EL (cell line): Measurements from ENCODE around the gene KRT71.
"Not testable (repeated sequence)": the region's sequence is repeated elsewhere in the genome, so short reads cannot be mapped to it uniquely, and the experiment has no call there.

Experiments
- DNase-seq: peaks from one replicate; pipeline ENCODE4 v3.0.0-alpha.2; 2016

Gene KRT71

DNA sequence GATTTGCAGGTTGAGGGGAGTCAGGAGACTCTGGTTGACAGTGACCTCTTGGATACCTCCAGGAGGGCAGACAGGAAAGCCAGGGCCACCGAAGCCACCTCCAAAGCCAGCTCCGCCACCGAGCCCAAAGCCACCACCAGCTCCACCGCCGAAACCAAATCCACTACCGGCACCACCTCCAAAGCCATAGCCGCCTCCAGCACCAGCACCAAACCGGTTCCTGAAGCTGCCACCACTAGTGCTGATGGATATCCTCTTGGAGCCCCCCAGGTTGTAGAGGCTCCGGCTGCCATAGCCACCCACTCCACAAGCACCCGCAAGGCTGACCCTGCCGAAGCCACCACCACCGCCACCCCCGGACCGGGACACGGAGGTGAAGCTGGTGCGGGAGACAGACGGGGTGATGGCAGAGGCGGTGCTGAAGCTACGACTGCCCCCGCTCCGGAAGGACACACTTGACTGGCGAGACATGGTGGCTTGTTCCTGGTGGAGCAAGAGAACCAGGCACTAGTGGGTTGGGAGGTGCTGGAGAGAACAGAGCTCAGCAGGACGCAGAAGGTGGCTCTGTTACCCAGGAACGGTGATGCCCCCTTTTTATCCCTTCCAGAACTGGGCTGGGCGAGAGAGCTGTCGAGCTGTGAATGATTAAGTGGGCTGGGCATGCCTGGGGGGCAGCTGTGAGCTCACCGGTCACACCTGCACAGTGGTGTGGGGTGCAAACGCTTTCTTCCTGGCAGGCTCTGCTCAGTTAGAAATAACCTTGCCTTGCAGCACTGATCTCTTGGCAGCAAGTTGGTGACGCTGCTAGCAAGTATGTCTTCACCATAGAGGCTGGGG lies 32.9 kb downstream of the KRT71 start, which contains the start of gene KRT5:
Gene KRT5 (minus strand): TSS at position 569 of the 837 bp plus-strand sequence. CDS start 98 bp downstream, at position 471.
- DNase-seq = no peak

DNA sequence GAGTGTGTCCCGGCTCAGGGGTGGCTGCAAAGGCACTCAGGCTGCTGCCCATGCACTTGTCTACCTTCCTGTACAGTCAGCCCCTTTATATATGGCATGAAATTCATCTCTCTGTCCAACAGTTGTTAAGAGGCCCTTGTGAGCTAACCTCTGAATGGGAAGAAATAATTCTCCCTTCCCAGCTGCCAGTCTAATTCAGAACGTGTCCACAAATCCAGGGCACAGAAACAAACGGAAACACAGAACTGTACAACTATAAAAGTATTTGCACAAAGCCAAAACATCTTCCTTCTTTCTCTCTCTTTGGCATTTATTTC lies 33.6 kb downstream of the KRT71 start:
- DNase-seq = no peak

DNA sequence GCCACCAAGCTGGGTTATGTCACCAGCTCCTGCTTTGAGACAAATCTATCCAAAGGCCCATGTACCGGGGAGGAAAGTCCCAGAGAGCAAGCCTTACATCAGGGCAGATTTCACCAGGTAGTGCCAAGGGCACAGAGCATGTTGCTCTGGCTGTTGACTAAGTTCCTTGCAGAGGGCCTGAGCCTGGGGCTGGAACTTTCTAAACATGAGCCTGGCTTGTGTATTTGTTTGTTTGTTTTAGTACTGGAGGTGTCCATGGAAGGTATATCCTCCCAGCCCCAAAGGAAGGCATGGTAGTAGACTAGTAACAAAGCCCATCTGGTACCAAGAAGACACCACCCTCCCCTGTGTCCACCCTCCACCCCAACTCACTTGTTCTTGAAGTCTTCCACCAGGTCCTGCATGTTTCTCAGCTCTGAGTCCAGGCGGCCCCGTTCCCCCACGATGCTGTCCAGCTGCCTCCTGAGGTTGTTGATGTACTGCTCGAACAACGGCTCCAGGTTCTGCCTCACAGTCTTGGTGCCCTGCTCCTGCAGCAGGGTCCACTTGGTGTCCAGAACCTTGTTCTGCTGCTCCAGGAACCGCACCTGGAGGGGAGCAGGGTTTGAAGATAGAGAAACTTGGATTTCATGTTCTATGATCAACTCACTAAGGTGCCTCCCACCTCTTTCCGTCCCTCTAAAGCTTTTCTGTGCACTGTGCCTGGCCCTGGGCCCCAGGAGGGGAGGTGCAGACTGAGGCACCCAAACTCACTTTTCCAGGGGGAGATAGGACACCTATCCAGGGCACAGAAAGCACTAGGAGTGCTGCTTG lies 34.2 kb downstream of the KRT71 start:
- DNase-seq = no peak

DNA sequence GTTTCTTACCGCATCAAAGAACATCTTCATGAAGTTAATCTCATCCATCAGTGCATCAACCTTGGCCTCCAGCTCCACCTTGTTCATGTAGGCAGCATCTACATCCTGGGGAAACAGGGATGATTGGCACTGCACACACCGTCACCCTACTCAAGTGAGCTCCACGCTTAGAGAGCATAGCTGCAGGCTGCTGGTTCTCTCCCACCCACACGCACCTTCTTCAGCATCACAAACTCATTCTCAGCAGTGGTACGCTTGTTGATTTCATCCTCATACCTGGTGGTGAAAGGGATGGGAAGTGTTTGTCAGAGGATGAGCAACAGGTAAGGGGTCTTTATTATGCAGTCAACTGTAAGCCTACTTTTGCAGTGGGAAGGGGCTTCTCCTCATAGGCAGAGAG lies 35.1 kb downstream of the KRT71 start:
- DNase-seq = no peak

DNA sequence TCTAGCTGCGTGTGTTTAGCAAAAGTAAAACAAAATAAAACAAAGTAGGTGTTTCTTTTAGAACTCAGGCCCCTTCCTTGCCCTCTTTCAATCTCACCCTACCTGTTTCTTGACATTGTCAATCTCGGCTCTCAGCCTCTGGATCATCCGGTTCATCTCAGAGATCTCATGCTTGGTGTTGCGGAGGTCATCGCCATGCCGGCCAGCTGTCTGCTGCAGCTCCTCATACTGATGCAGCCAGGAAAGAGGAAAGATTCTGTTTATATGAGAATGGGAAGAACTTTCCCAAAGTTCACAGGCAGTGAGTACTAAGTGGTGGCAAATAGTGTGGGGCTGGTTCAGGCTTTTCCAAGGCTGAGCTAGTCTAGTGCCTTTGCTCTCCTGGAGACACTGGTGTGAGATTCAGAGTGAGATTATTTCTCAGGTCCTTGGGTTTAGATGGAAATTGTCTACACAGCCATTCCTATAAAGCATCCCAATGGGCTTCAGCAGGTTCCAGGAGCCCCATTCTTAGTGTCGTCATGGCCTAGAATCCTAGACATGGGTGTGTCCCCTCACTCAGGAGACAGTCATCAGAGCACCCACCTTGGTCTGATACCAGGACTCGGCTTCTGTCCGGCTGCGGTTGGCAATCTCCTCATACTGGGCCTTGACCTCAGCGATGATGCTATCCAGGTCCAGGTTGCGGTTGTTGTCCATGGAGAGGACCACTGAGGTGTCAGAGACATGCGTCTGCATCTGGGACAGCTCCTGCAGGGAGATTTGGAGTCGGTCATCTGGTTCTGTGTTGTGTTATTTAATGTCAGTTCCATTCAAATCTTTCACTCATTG lies 35.7 kb downstream of the KRT71 start:
- no peak for DNase-seq

DNA sequence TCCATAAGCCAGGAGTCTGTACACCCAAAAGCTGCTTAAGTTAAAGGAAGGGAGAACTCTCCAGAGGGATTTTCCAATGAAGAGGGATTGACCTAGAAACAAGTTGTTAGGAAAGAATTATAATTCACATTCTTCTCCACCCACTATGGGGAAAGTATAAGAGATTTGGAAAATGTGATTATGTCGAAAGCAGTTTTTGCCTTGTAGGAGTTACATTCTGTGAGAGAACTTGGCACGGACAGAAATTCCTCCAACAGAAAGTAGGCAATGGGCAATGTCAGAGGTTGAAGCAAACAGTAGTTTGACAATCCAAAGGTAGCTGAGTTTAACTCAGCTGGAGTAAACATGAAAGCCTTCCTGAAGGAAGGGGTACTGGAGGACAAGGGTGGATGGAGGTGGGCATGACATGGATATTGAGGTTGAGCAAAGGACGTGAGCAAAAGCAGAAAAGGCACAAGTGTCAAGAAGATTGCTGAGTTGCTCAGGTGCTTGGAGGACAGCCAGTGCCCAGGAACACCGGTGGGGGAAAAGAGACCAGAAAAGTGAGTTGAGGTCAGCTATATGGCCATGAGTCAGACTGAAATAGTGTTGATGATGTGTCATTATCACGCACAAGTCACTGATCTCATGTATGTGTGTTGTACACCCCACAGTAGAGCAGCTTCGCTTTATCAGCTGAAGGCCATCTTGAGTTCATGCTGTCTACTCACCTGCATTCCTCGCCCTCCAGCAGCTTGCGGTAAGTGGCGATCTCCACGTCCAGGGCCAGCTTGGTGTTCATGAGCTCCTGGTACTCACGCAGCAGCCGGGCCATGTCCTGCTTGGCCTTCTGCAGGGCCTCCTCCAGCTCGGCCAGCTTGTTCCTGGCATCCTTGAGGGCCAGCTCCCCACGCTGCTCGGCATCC lies 36.8 kb downstream of the KRT71 start:
- no peak for DNase-seq

DNA sequence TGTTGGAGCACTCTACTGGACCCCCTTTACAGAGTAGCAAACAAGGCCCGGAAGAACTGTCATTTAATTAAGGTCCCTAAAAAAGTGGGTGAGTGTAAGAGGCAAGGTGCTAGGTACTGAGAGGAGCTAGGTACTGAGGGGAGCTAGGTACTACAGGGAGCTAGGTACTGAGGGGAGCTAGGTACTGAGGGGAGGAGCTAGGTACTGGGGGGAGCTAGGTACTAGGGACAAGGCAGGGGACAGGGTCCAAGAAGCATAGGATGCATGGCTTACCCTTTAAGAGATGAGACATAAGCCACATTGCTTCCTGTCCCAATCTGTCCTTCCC lies 37.7 kb downstream of the KRT71 start:
- DNase-seq = no peak

DNA sequence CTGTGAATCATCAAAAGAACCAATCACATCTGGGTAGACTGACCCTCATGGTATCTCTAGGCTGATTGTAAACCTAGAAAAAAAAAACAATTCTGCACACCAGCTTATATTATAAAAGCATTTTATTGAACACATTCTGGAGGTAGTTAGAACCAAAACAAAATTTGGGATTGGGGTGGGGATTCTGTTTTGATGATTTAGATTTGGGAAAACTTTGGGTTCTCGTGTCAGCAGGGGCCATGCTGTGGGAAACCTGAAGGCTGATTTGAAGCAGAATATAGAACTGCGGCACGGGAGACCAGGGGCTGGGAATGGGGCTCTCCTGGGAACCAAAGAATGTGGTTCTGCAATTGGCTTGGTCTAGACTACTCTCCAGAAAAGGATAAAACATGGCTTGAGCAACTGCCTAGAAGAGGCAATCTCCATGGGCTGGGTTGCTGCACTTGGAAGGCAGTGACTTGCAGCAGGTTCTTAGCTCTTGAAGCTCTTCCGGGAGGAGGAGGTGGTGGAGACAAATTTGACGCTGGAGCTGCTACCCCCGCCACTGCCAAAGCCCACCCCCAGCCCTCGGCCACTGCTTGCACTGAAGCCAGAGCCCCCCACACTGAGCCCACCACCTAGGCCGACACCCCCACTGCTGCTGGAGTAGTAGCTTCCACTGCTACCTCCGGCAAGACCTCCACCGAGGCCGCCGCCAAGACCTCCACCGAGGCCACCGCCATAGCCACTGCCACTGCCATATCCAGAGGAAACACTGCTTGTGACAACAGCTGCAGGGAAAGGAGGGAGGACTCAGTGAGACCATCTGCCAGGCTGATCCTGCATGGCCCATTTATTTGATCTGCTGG lies 38.2 kb downstream of the KRT71 start:
- DNase-seq = no peak

DNA sequence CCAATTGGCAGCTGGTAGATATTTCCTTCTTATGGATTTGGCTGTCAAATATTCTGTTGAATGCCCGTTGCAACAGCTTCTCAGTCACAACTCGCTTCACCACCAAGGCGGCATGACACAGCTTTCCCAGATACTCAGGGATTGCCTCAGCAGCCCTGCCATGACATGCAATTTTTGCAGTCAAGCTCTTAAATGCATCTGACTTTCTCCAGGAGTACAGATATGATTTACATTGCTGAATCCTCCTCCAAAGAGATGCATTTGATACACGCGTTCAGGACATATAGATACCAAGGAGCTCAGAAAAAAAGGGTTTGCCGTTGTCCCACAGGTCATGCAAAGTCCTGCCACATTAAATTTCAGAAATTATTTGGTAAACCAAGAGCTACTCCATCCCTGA lies 39.2 kb downstream of the KRT71 start:
- DNase-seq = no peak

DNA sequence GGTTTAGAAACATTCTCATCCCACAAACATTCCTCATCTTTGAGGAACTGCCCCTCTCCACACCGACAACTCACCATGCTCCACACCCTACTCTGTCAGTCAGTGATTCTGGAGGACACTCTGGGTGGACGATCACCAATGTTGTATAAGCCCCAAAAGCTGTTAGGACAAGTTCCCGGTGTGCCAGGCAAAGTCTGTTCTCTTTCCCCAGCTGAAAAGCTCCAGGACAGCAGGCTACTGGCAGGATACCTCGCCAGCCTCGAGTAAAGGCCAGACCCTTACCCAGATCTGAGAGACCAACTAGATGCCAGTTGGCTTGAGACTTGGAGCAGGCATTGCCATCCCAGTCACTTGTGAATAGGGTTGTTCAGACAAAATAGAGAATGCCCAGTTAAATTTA lies 44.7 kb downstream of the KRT71 start:
- no peak for DNase-seq

DNA sequence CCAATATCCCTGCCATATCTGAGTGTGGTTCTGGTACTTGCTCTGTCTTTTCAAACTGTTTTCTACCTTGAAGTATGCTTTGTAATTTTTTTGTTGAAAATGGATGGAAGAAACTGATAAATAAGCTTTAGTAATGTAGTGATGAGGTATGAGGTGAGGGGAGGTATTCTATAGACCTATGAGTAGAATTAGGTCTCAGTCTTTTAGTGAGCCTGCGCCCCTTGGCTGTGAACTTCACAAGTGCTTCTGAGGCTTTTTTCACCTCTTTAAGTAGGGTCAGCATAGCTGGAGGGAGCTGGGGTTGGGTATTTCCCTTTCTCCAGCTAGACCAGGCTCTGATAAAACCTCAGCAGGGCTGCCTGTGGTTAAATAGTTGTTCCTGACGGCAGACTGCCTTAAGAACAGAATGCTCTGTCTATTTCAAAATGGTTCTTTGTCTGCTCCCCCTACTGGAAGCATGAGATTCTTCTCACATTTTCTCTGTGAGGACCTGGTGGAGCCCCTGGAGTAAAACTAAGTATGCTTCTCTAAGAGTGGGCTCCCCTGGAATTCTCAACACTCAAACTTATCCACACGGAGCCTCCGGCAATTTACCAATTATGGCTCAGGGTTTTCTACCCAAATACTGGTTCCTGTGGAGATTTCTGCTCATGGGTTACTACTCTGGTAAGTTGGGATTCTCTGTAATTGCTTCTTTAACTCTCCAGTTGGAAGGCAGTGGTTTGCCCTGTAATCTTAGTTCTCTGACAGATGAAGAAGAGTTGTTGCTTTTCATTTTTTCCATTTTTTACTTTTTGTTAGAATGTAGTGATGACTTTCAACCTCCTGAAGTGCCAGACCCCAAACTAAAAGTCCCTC lies 45.9 kb downstream of the KRT71 start:
- peak; percentile 59 for DNase-seq

DNA sequence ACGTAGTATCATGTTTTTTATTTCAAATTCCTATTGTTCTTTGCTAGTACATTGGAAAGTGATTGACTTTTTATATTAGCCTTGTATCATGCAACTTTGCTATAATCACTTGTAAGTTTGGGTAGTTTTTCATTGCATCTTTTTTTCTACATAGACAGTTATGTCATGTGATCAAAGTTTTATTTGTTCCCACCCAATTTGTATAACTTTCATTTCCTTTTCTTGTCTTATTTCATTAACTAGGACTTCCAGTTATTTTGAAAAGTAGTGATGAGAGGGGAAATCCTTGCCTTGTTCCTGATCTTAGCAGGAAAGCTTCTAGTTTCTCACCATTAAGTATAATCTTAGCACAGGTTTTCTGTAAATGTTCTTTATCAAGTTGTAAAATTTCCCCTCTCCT lies 50.1 kb downstream of the KRT71 start:
- DNase-seq = no peak

DNA sequence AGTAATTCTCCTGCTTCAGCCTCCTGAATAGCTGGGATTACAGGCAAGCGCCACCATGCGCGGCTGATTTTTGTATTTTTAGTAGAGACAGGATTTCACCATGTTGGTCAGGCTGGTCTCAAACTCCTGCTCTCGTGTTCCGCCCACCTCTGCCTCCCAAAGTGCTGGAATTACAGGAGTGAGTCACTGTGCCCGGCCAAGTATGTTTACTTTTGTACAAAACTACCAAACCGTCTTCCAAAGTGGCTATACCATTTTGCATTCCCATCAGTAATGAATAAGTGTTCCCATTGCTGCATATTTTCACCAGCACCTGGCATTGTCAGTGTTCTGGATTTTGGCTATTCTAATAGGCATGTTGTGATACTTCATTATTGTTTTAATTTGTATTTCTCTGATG lies 51.5 kb downstream of the KRT71 start:
- peak; percentile 29 for DNase-seq

DNA sequence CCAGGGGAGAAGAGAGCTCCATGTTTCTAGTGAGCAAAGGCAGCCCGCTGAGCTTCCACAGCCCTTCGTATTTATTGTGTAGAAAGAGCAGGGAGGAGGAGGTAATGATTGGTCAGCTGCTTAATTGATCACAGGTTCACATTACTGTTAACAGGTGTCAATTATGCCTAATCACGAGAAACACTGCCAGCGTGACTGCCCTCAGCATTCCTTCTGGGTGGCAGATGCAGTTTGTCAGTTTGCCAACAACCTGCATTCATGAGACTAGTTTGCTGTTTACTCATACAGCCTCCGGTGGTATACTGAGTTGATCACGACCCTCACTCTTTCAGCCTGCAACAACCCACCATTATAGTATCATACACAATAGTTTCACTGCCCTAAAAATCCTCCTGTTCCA lies 52.4 kb downstream of the KRT71 start:
- not testable (repeated sequence) for DNase-seq

DNA sequence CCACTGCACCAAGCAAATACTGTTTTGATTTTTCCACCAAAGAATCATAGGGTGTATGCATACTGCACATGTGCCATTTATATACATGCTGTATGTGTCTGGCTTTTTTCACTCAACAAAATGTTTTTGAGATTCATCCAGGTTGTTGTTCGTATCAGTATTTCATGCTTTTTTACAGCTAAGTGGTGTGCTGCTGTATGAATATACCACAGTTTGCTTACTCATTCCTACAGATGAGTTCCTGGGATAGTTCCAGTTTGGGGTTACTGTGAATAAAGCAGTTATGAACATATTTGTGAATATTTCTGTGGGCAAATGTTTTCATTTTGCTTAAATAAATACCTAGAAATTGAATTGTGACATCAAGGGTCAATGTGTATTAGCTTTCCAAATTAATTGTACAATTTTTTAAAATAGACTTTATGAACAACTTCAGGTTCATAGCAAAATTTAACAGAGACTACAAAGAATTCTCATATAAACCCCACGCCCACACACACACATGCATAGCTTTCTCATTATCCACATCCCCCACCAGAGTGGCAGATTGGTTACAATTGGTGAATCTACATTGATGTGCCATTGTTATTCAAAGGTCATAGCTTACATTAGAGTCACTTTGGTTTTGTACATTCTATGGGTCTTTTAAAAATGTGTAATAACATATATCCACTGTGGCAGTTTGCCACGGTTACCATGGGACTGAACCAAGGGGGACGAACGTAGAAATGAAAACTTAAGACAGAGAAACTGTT lies 53.0 kb downstream of the KRT71 start:
- peak; percentile 53 for DNase-seq

DNA sequence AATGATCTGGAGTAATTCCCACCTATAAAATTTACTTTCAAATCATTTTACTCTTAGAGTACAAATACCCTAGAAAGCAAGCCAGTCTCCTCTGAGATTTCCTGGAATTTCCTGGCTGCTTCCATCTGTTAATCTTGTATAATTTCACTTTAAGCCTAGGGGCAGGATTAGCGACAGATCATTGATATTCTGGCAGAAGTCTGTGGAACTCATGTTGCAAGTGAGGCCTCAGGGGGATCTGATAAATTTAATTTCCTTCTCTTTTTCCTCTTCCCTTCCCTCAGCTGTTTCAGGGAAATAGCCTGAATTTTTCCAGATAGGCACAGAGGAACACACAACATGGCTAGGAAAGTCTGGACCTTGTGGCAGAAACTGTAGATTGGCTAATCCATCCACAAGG lies 54.0 kb downstream of the KRT71 start:
- DNase-seq = no peak

DNA sequence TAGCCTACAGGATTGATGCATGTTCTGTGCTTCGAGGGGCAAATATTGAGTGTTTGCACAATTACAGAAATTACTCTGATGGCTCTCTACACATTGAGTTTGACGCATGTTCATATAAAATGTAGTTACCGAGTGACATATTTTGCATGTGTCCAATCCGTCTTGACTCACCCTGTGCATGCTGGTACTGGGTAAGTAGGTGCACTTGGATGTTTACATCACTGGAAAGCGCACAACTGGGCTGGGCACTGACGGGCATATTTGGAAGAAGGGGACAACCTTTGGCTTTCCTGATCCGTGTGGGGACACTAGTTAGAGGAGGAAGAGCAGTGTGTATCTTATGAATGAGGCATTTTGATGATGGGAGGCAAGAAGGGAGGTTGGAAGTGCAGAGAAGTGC lies 55.0 kb downstream of the KRT71 start:
- DNase-seq = no peak

DNA sequence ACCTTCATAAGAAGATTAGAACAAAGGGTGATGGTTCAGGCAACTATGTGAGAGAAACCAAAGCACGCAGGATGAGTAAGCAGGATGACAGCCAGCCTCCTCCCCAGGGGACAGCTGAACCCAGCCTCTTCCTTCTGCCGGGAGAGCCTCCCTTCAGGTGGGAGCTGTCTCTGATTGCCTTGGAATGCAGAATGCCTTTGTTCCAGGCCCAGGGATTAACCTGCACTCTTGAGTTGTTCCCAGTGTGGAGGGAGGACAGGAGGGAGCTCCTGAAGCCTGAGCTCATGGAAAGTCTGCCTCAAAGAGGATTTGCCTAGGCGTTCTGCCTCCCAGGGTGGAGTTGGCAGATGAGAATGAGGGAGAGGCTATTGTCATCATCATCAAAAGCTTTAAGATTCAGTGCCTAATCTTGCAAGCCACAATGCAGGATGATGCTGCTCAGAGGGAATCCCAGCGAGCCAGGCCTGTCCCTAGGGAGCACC lies 56.3 kb downstream of the KRT71 start:
- DNase-seq = peak; percentile 77

DNA sequence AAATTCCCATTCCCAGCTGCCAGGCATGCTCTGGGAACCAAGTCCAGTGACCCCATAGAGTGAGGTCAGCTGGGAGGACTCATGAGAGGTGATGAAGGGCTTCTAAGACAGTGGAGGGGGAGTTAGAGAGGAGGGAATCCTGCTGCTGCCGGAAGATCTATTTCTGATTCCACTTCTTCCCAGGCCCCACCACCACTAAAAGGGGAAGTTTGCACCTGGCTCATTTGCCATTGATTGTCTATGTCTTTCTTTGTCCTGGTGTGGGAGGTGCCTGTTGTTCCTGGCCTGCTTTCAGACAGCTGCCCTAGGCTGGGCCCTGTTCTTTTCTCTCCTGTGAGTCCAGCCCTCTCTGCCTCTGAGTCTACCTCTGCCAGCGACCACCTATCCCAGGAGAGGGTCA lies 56.9 kb downstream of the KRT71 start:
- DNase-seq = no peak

DNA sequence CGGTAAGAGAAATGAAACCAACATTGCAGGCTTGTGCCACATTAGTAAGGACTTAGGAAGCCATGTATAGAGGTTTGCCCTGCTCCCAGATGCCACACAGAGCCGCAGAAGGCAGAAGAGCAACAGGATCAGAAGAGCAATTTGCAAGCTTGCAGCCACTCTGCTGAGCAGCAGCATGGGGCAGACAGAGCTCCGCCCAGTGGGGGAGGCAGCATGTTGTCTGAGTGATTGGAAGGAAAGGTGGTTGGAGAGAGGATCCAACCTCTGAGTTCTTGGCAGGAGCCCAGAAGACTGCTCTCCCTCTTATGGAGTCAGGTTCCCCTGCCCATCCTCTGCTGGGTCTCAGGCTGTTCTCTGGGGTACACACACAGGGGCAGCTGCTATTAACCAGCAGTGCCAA lies 57.6 kb downstream of the KRT71 start:
- DNase-seq = no peak
